Cardiac muscle cell (in vitro differentiated cells and primary cell): Measurements from ENCODE around the gene GAB2. TPM values are rescaled to one million over a fixed set of nuclear protein-coding genes. Genes with fewer than 3 reads are reported as not detected.
A peak's percentile ranks its signal among the peaks of the same experiment; 100 is the strongest.

Experiments used
- DNase-seq, 2 donors: peaks; one replicate each; pipeline versions ENCODE4 v3.0.0 to v3.0.0-alpha.2; 2010 to 2017; ENCODE audit warnings: low read depth in 1 of 2, low spot score in 1 of 2
- H3K27ac ChIP-seq: fragments of 200-600 bp; sonication (generic); 2 replicates; pipeline ENCODE4 v1.5.1; 2016
- H3K27me3 ChIP-seq: fragments of 200-600 bp; sonication (generic); 2 replicates; pipeline ENCODE4 v1.6.0; 2016; ENCODE audit warnings: control low read depth
- H3K36me3 ChIP-seq: fragments of 200-600 bp; sonication (generic); 2 replicates; pipeline ENCODE4 v1.5.1; 2016; ENCODE audit warnings: control low read depth
- H3K4me1 ChIP-seq: fragments of 200-600 bp; sonication (generic); 2 replicates; pipeline ENCODE4 v1.8.1; 2017; ENCODE audit warnings: low read depth, mild to moderate bottlenecking, mixed run types
- H3K4me3 ChIP-seq: fragments of 200-600 bp; sonication (generic); 2 replicates; pipeline ENCODE4 v1.5.1; 2016; ENCODE audit warnings: mild to moderate bottlenecking
- H3K9me3 ChIP-seq: fragments of 200-600 bp; sonication (generic); 2 replicates; pipeline ENCODE4 v1.5.1; 2017; ENCODE audit warnings: low read depth, mild to moderate bottlenecking, control low read depth
- CTCF ChIP-seq: IDR thresholded peaks from 2 replicates; pipeline ENCODE4 v1.5.1; 2012; ENCODE audit warnings: low read depth, mild to moderate bottlenecking, low read length
- polyA plus RNA-seq: library from polyadenylated mRNA; unstranded; fragments of >200 nt; fragmentation: Nextera tagmentation; extraction: Ambion mirVana; gene quantifications from 2 replicates; pipeline ENCODE4 v1.2.1, GENCODE V29; 2016
- total RNA-seq: library from RNA; depleted of rRNA; stranded (reverse); fragments of >200 nt; gene quantifications from 2 replicates; pipeline ENCODE4 v1.2.3, GENCODE V29; 2016

GAB2 gene
- total and polyA plus RNA-seq, 2 experiments from 2014 or later, result 5.3 to 18.0 TPM

GRCh38 chr11:78332872-78333271, 84.7 kb downstream of the GAB2 start:
- H3K4me1 ChIP-seq, result peaks cover 7% of the 10 kb centered on the region
- no peak overlapping the region for H3K27ac ChIP-seq
- DNase-seq, result no peak
- no peak for TF ChIP-seq CTCF
- no peaks in the 10 kb centered on the region for H3K9me3 ChIP-seq
- H3K4me3 ChIP-seq, result no peak overlapping the region
- H3K36me3 ChIP-seq, result no peaks in the 10 kb centered on the region
- H3K27me3 ChIP-seq, result no peaks in the 10 kb centered on the region

GRCh38 chr11:78332174-78332866, 85.3 kb downstream of the GAB2 start:
- DNase-seq, result peak in 1 of 2 donors; percentile 29
- no peaks in the 10 kb centered on the region for H3K27me3 ChIP-seq
- H3K4me1 ChIP-seq, result peaks cover 7% of the 10 kb centered on the region
- TF ChIP-seq CTCF, result no peak
- H3K36me3 ChIP-seq, result no peaks in the 10 kb centered on the region
- no peaks in the 10 kb centered on the region for H3K9me3 ChIP-seq
- H3K4me3 ChIP-seq, result no peak overlapping the region
- H3K27ac ChIP-seq, result no peak overlapping the region

- H3K36me3 ChIP-seq, result no peaks in the 10 kb centered on the region
- TF ChIP-seq CTCF, result no peak
- no peak overlapping the region for H3K27ac ChIP-seq
- no peak overlapping the region for H3K4me3 ChIP-seq
- H3K9me3 ChIP-seq, result no peaks in the 10 kb centered on the region
- peaks cover 7% of the 10 kb centered on the region for H3K4me1 ChIP-seq
- DNase-seq, result no peak
- no peaks in the 10 kb centered on the region for H3K27me3 ChIP-seq
Measured at GRCh38 chr11:78331711-78332110, 85.9 kb downstream of the GAB2 start.

- no peak for TF ChIP-seq CTCF
- Histone ChIP-seq H3K4me1 (peaks cover 7% of the 10 kb centered on the region), H3K36me3 (no peaks in the 10 kb centered on the region), H3K27me3 (no peaks in the 10 kb centered on the region), H3K4me3 (no peak overlapping the region), H3K27ac (no peak overlapping the region), H3K9me3 (no peaks in the 10 kb centered on the region)
- DNase-seq, result no peak
Measured at GRCh38 chr11:78330361-78330760, 87.3 kb downstream of the GAB2 start.

- no peak overlapping the region for H3K27ac ChIP-seq
- H3K4me3 ChIP-seq, result no peak overlapping the region
- DNase-seq, result no peak
- H3K9me3 ChIP-seq, result no peaks in the 10 kb centered on the region
- H3K27me3 ChIP-seq, result no peaks in the 10 kb centered on the region
- H3K4me1 ChIP-seq, result peaks cover 7% of the 10 kb centered on the region
- TF ChIP-seq CTCF, result no peak
- no peaks in the 10 kb centered on the region for H3K36me3 ChIP-seq
Measured at GRCh38 chr11:78327945-78328344, 89.7 kb downstream of the GAB2 start.
